ENCODE results near the gene HIGD2A. TPM values are rescaled to one million over a fixed set of nuclear protein-coding genes. Genes with fewer than 3 reads are reported as not detected.

Gene HIGD2A
- total and polyA plus RNA-seq, 2 of the 13 experiments (the other 11 are each of a cell fraction or from before 2014, with no cell fraction given), result 89.2 to 146 TPM

- TF ChIP-seq ZNF362 (CRISPR knock-in tag; IDR thresholded peaks at IDR 0.05; ENCODE audit: borderline replicate concordance), result no peak
- TF ChIP-seq ZNF672 (CRISPR knock-in tag; IDR thresholded peaks at IDR 0.05), result no peak
- no peak for TF ChIP-seq TSC22D2 (CRISPR knock-in tag; IDR thresholded peaks at IDR 0.05; ENCODE audit: borderline replicate concordance)
- no peak for TF ChIP-seq ZNF574 (CRISPR knock-in tag; IDR thresholded peaks at IDR 0.05)
- TF ChIP-seq MED13 (CRISPR knock-in tag; IDR thresholded peaks at IDR 0.05), result no peak
- TF ChIP-seq U2AF2 (IDR thresholded peaks at IDR 0.05; ENCODE audit: low read depth, low read length), result no peak
- no peak for TF ChIP-seq MAX (IDR thresholded peaks at IDR 0.05)
- TF ChIP-seq, protein P1, sequence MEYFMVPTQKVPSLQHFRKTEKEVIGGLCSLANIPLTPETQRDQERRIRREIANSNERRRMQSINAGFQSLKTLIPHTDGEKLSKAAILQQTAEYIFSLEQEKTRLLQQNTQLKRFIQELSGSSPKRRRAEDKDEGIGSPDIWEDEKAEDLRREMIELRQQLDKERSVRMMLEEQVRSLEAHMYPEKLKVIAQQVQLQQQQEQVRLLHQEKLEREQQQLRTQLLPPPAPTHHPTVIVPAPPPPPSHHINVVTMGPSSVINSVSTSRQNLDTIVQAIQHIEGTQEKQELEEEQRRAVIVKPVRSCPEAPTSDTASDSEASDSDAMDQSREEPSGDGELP (IDR thresholded peaks at IDR 0.05; ENCODE audit: borderline replicate concordance, low read depth), result no peak
- TF ChIP-seq XRCC5 (optimal IDR thresholded peaks at IDR 0.05; ENCODE audit: low read length), result no peak
- TF ChIP-seq, protein P2, sequence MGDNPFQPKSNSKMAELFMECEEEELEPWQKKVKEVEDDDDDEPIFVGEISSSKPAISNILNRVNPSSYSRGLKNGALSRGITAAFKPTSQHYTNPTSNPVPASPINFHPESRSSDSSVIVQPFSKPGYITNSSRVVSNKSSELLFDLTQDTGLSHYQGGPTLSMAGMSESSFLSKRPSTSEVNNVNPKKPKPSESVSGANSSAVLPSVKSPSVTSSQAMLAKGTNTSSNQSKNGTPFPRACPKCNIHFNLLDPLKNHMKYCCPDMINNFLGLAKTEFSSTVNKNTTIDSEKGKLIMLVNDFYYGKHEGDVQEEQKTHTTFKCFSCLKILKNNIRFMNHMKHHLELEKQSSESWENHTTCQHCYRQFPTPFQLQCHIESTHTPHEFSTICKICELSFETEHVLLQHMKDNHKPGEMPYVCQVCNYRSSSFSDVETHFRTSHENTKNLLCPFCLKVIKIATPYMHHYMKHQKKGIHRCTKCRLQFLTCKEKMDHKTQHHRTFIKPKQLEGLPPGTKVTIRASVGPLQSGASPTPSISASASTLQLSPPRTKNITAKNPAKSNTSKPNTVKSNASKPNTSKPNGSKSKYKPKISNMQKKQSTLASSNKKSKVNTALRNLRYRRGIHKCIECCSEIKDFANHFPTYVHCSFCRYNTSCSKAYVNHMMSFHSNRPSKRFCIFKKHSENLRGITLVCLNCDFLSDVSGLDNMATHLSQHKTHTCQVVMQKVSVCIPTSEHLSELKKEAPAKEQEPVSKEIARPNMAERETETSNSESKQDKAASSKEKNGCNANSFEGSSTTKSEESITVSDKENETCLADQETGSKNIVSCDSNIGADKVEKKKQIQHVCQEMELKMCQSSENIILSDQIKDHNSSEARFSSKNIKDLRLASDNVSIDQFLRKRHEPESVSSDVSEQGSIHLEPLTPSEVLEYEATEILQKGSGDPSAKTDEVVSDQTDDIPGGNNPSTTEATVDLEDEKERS (CRISPR knock-in tag; IDR thresholded peaks at IDR 0.05), result no peak
- TF ChIP-seq ZNF552 (CRISPR knock-in tag; IDR thresholded peaks at IDR 0.05; ENCODE audit: borderline replicate concordance), result no peak
- no peak for TF ChIP-seq ZMYM4 (CRISPR knock-in tag; IDR thresholded peaks at IDR 0.05)
- peak; percentile 78; the same call in 1 of the 2 replicates for TF ChIP-seq SOX5 (CRISPR knock-in tag; IDR thresholded peaks at IDR 0.05; ENCODE audit: borderline replicate concordance)
- peak; percentile 33; the same call in 1 of the 2 replicates for TF ChIP-seq ETV5 (CRISPR knock-in tag; IDR thresholded peaks at IDR 0.05; ENCODE audit: borderline replicate concordance)
- TF ChIP-seq ZNF383 (CRISPR knock-in tag; IDR thresholded peaks at IDR 0.05; ENCODE audit: borderline replicate concordance), result no peak
- TF ChIP-seq HMGA1 (CRISPR knock-in tag; conservative IDR thresholded peaks at IDR 0.05), result no peak
- TF ChIP-seq, protein P3, sequence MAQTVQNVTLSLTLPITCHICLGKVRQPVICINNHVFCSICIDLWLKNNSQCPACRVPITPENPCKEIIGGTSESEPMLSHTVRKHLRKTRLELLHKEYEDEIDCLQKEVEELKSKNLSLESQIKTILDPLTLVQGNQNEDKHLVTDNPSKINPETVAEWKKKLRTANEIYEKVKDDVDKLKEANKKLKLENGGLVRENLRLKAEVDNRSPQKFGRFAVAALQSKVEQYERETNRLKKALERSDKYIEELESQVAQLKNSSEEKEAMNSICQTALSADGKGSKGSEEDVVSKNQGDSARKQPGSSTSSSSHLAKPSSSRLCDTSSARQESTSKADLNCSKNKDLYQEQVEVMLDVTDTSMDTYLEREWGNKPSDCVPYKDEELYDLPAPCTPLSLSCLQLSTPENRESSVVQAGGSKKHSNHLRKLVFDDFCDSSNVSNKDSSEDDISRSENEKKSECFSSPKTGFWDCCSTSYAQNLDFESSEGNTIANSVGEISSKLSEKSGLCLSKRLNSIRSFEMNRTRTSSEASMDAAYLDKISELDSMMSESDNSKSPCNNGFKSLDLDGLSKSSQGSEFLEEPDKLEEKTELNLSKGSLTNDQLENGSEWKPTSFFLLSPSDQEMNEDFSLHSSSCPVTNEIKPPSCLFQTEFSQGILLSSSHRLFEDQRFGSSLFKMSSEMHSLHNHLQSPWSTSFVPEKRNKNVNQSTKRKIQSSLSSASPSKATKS (CRISPR knock-in tag; IDR thresholded peaks at IDR 0.05), result no peak
- TF ChIP-seq ATF4 (CRISPR knock-in tag; IDR thresholded peaks at IDR 0.05), result peak in 1 of 2 experiments; percentile 91; a peak in 2 of 4 replicates
Measured at GRCh38 chr5:176436656-176437055, 48.1 kb downstream of the HIGD2A start (continued).

Data from HepG2 (cell line).